NCI-H510A treated with DMSO at 0.1 percent for 48 hours (cell line): ENCODE measurements around the gene XRCC4.

Source experiments
- DNase-seq: peaks from one replicate; lab custom pipeline; 2025; lab: John Stamatoyannopoulos, UW

XRCC4 gene

GRCh38 chr5:83071286-83072051 is 5.9 kb upstream of the XRCC4 start:
- no peak for DNase-seq

GRCh38 chr5:83072966-83073365 is 4.4 kb upstream of the XRCC4 start:
- DNase-seq: no peak

- DNase-seq: peak; percentile 24
These were observed 415 bp downstream of the XRCC4 start for GRCh38 chr5:83077662-83078261.

- DNase-seq: no peak
These were observed 5.4 kb downstream of the XRCC4 start for GRCh38 chr5:83082750-83083149.

- no peak for DNase-seq
These were observed 7.0 kb downstream of the XRCC4 start for GRCh38 chr5:83084336-83084735.

- no peak for DNase-seq
These were observed 7.8 kb downstream of the XRCC4 start for GRCh38 chr5:83085106-83085505.

GRCh38 chr5:83090169-83090568 is 12.8 kb downstream of the XRCC4 start:
- no peak for DNase-seq

- DNase-seq: no peak
These were observed 15.3 kb downstream of the XRCC4 start for GRCh38 chr5:83092619-83093018.

- no peak for DNase-seq
These were observed 16.3 kb downstream of the XRCC4 start for GRCh38 chr5:83093692-83094091.

- no peak for DNase-seq
These were observed 18.0 kb downstream of the XRCC4 start for GRCh38 chr5:83095163-83095956.

- no peak for DNase-seq
These were observed 18.7 kb downstream of the XRCC4 start for GRCh38 chr5:83095957-83096539.

- no peak for DNase-seq
These were observed 19.5 kb downstream of the XRCC4 start for GRCh38 chr5:83096660-83097339.

GRCh38 chr5:83097689-83098231 is 20.4 kb downstream of the XRCC4 start:
- DNase-seq: no peak

- no peak for DNase-seq
These were observed 21.7 kb downstream of the XRCC4 start for GRCh38 chr5:83099001-83099400.

GRCh38 chr5:83099445-83099844 is 22.1 kb downstream of the XRCC4 start:
- DNase-seq: no peak

- DNase-seq: no peak
These were observed 24.2 kb downstream of the XRCC4 start for GRCh38 chr5:83101514-83101913.

- DNase-seq: no peak
These were observed 25.1 kb downstream of the XRCC4 start for GRCh38 chr5:83102364-83102980.

GRCh38 chr5:83104021-83104420 is 26.7 kb downstream of the XRCC4 start:
- DNase-seq: no peak

GRCh38 chr5:83107692-83108420 is 30.5 kb downstream of the XRCC4 start:
- DNase-seq: no peak

- DNase-seq: no peak
These were observed 32.0 kb downstream of the XRCC4 start for GRCh38 chr5:83109380-83109779.

GRCh38 chr5:83115816-83116215 is 38.5 kb downstream of the XRCC4 start:
- DNase-seq: no peak
